Uterus (tissue), 2 donors: Measurements from ENCODE around the gene OR8G5.

ENCODE experiments used
- CTCF ChIP-seq, 4 experiments: fragments of 200-600 bp in 2 of 4; fragments of 450-650 bp in 2 of 4; sonication (generic) in 2 of 4; IDR thresholded peaks; one replicate each; pipeline ENCODE4 v1.5.1; 2016 to 2019; ENCODE audit warnings: antibody characterized with exemption in 4 of 4, mild to moderate bottlenecking in 2 of 4, moderate library complexity in 1 of 4
- POLR2A ChIP-seq, 2 donors: fragments of 450-650 bp; IDR thresholded peaks; one replicate each; pipeline ENCODE4 v1.6.1; 2016; ENCODE audit warnings: antibody characterized with exemption in 2 of 2, mild to moderate bottlenecking in 1 of 2, moderate library complexity in 1 of 2

GRCh38 chr11:124210421-124210820 is 45.8 kb upstream of the OR8G5 start:
- TF ChIP-seq CTCF (IDR thresholded peaks at IDR 0.05) = no peak
- no peak for TF ChIP-seq POLR2A (IDR thresholded peaks at IDR 0.05)
